ENCODE measurements around the gene C4orf50.

DNA sequence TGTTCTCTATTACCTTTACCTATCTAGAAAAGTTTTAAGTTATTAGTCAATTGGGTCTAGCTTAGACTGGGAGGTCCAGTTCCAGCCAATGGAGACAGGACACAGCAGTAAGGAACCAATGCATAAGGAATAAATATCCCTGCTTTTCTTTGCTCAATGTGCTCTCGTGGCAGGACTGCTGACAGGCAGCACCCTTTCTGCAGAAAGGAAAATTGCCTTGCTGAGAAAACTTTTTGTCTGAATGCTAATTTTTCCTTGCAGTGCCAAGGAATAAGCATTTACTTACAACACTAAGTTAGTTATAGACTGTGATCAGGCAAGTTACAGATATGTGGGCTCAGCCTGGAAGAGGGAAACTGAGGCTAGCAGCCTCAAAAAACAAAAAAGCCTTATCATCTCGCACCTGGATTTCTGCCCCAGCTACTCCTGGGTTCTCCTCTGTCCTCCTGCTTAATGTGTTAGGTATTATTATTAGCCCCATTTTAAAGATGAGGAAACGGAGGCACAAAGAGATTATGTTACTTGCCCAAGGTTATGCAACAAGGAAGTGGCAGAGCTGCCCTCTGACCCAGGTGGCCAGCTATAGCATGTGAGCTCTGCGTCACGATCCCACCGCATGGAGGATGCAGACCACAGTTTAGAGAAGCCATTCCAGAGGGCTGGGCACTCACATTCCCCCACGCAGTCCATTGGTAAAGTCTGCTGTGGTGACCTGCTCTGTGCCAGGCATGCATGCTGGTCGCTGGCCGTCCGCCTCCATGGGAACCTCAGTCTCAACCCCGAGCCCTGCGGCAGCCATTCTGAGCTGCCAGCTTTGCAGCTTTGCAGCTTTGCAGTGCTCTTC, 40.5 kb upstream of the C4orf50 start:
- TF ChIP-seq, protein P1, sequence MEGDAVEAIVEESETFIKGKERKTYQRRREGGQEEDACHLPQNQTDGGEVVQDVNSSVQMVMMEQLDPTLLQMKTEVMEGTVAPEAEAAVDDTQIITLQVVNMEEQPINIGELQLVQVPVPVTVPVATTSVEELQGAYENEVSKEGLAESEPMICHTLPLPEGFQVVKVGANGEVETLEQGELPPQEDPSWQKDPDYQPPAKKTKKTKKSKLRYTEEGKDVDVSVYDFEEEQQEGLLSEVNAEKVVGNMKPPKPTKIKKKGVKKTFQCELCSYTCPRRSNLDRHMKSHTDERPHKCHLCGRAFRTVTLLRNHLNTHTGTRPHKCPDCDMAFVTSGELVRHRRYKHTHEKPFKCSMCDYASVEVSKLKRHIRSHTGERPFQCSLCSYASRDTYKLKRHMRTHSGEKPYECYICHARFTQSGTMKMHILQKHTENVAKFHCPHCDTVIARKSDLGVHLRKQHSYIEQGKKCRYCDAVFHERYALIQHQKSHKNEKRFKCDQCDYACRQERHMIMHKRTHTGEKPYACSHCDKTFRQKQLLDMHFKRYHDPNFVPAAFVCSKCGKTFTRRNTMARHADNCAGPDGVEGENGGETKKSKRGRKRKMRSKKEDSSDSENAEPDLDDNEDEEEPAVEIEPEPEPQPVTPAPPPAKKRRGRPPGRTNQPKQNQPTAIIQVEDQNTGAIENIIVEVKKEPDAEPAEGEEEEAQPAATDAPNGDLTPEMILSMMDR (IDR thresholded peaks at IDR 0.05; ENCODE audit: low read length), result no peak
- TF ChIP-seq EZH2 (optimal IDR thresholded peaks at IDR 0.05; ENCODE audit: low read depth, low read length), result no peak
